Colonic mucosa (tissue), 4 donors: ENCODE data around the gene PCNX3. TPM values are rescaled to one million over a fixed set of nuclear protein-coding genes. Genes with fewer than 3 reads are reported as not detected.

Source experiments
- DNase-seq: peaks from one replicate; pipeline ENCODE4 v3.0.0-alpha.2; 2020
- H3K27ac ChIP-seq: fragments of 200-600 bp; one replicate; pipeline ENCODE4 v1.8.0; 2021
- H3K27me3 ChIP-seq: fragments of 200-600 bp; one replicate; pipeline ENCODE4 v1.8.0; 2021
- H3K36me3 ChIP-seq: fragments of 200-600 bp; one replicate; pipeline ENCODE4 v1.8.0; 2021
- H3K4me1 ChIP-seq: fragments of 200-600 bp; one replicate; pipeline ENCODE4 v1.8.0; 2021; ENCODE audit warnings: mild to moderate bottlenecking
- H3K4me3 ChIP-seq: fragments of 200-600 bp; one replicate; pipeline ENCODE4 v1.8.0; 2021
- H3K9ac ChIP-seq, 2 donors: one replicate each; pipeline ENCODE4 v1.7.0; 2013; ENCODE audit warnings: control low read depth in 2 of 2, low read depth in 2 of 2, low read length in 2 of 2
- H3K9me3 ChIP-seq: fragments of 200-600 bp; one replicate; pipeline ENCODE4 v1.8.0; 2021
- intact Hi-C: fragments of 100-400 bp; cut with DNase I; formaldehyde crosslinking; loops from one replicate; pipeline ENCODE4 v1.14.1; 2022
- total RNA-seq, 2 donors: library from RNA; stranded (reverse); fragmentation: NEBNext Ultra II Directional in 1 of 2; extraction: Animal tissue kit (Norgen Biotek cat#: 25700) in 1 of 2; gene quantifications; one replicate each; pipeline ENCODE4 v1.2.1, GENCODE V29; 2021
- TF ChIP-seq, protein P1 (sequence below): fragments of 200-600 bp; IDR thresholded peaks from one replicate; pipeline ENCODE4 v1.8.0; 2022; ENCODE audit warnings: antibody characterized with exemption, mild to moderate bottlenecking
- donor health status: healthy.
- donor health status: DM: no; HTN: no; CAD: no.
- donor health status: DM: no; HTN: no; CAD: no.

PCNX3 gene
- total RNA-seq, 2 donors from 2014 or later, result 41.5 to 72.4 TPM

- no peaks in the 10 kb centered on the region for H3K27me3 ChIP-seq
- DNase-seq, result peak; percentile 96
- intact Hi-C loops, result no loop called here
- TF ChIP-seq, protein P1, sequence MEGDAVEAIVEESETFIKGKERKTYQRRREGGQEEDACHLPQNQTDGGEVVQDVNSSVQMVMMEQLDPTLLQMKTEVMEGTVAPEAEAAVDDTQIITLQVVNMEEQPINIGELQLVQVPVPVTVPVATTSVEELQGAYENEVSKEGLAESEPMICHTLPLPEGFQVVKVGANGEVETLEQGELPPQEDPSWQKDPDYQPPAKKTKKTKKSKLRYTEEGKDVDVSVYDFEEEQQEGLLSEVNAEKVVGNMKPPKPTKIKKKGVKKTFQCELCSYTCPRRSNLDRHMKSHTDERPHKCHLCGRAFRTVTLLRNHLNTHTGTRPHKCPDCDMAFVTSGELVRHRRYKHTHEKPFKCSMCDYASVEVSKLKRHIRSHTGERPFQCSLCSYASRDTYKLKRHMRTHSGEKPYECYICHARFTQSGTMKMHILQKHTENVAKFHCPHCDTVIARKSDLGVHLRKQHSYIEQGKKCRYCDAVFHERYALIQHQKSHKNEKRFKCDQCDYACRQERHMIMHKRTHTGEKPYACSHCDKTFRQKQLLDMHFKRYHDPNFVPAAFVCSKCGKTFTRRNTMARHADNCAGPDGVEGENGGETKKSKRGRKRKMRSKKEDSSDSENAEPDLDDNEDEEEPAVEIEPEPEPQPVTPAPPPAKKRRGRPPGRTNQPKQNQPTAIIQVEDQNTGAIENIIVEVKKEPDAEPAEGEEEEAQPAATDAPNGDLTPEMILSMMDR, result no peak
- H3K9ac ChIP-seq, result peak overlapping the region; percentile 53 to 92
- H3K4me1 ChIP-seq, result peaks cover 21% of the 10 kb centered on the region
- peak overlapping the region; percentile 51 for H3K4me3 ChIP-seq
- peaks cover 12% of the 10 kb centered on the region for H3K36me3 ChIP-seq
- peak overlapping the region; percentile 98 for H3K27ac ChIP-seq
- H3K9me3 ChIP-seq, result no peaks in the 10 kb centered on the region
These were observed 37.1 kb downstream of the PCNX3 start for GRCh38 chr11:65652511-65653228.

DNA sequence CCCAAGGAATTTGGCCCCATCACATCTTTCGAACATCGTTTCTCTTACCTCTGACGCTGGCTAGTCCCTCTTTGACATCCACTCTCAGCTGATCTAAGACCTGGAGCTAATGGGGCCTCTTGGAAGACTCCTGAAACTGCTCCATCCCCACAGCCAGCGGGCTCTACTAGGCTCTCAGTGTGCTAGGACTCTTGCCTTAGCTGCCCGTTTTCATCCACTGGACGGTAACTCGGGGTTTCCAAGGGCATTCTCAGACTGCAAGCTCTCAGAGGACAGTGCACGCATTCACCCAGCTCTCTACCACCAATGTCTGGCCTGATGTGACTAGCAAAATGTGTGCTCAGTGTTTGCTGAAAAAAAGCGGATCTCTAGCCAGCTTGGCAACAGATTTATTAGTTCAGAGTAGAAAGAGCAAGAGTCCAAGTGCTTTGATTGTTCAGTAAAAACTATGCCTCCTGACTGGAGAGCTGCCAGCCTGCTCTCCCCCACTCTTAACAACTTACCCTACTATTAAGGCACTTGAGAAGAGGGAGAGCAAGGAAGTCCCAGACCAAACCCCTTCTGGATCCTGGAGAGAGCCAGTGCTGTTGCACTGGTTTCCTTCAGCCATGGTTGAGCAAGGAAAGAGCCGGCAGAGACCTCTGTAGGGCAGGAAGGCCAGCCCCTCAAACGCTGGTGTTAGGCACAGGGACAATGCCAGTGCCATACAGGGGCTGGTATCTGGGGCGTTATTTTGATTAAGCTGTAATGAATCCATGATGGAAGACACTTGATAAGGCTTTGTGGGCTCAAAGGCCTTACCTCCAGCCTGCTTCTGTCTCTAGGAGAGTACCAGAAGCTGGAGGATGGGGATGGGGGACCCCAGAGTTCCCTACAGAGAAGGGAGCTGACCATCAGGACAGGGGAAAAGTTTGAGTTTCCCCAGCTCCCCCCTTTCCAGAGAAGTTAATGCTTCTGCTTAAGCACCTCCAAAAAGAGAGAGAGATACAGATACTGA lies 38.0 kb downstream of the PCNX3 start:
- intact Hi-C loops, result no loop called here
- H3K4me3 ChIP-seq, result peak overlapping the region; percentile 51
- H3K9ac ChIP-seq, result peak overlapping the region; percentile 53 to 92
- peaks cover 12% of the 10 kb centered on the region for H3K36me3 ChIP-seq
- peak overlapping the region; percentile 98 for H3K27ac ChIP-seq
- H3K4me1 ChIP-seq, result peaks cover 21% of the 10 kb centered on the region
- DNase-seq, result no peak
- no peaks in the 10 kb centered on the region for H3K27me3 ChIP-seq
- no peaks in the 10 kb centered on the region for H3K9me3 ChIP-seq
- TF ChIP-seq, protein P1, result no peak

DNA sequence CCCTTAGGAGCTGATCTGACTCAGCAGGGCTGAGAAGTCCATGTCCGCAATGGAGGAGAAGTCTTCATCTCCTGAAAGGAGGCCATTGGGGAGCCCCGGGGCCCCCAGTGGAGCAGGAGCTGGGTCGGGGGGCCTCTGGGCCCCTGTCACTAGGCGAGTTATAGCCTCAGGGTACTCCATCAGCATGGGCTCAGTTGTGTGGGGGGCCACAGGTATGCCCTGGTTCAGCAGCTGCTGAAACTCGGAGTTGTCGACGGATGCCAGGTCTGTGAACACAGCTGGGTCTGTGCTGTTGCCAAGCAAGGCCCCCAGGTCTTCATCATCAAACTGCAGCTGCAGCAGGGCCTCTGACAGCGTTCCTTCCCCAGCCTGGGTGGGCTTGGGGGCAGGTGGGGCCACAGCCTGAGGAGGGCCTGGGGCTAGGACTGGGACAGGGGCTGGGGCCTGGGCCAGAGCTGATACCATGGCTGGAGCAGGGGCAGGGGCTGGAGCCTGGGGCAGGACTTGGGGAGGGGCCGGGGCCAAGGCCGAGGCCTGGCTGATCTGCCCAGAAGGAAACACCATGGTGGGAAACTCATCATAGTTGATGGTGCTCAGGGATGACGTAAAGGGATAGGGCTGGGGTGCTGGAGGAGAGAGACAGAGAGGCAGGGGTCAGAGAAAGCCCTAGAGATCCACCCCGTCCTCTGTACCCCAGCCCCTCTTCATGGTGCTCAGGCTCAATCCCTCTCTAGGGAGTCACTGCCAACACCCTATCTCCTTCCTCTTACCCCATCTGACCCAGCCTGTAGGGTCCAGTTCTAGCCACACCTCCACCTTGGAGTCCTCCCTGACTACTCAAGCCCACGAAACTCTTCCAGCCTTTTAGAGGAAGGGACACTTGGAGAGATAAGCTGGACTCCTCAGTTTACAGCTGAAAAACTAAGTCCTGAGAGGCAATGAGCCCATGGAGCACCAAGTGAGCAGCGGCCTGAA lies 39.1 kb downstream of the PCNX3 start:
- no peak for DNase-seq
- peaks cover 12% of the 10 kb centered on the region for H3K36me3 ChIP-seq
- peak overlapping the region; percentile 98 for H3K27ac ChIP-seq
- H3K4me1 ChIP-seq, result peaks cover 21% of the 10 kb centered on the region
- no peak overlapping the region for H3K4me3 ChIP-seq
- TF ChIP-seq, protein P1, result no peak
- H3K9me3 ChIP-seq, result no peaks in the 10 kb centered on the region
- no peak overlapping the region for H3K9ac ChIP-seq
- H3K27me3 ChIP-seq, result no peaks in the 10 kb centered on the region
- intact Hi-C loops, result no loop called here

GRCh38 chr11:65655570-65656332 lies 40.2 kb downstream of the PCNX3 start:
- DNase-seq, result no peak
- Histone ChIP-seq H3K9me3 (no peaks in the 10 kb centered on the region), H3K4me1 (peaks cover 21% of the 10 kb centered on the region), H3K27me3 (no peaks in the 10 kb centered on the region), H3K27ac (no peak overlapping the region), H3K4me3 (no peak overlapping the region), H3K36me3 (peaks cover 16% of the 10 kb centered on the region), H3K9ac (no peak overlapping the region)
- intact Hi-C loops, result no loop called here
- TF ChIP-seq, protein P1, result no peak
